IgD-negative memory B cell (primary cell): Measurements from ENCODE around the gene RAB11FIP4. TPM values are rescaled to one million over a fixed set of nuclear protein-coding genes. Genes with fewer than 3 reads are reported as not detected.

ENCODE experiments used
- H3K27ac Mint-ChIP-seq, 3 donors: one replicate each; pipeline ENCODE4 v1.8.0; 2020 to 2022; ENCODE audit warnings: mild to moderate bottlenecking in 3 of 3, mixed read lengths in 3 of 3, moderate library complexity in 1 of 3
- H3K27me3 Mint-ChIP-seq: one replicate; pipeline ENCODE4 v1.8.0; 2021; ENCODE audit warnings: mixed read lengths
- H3K36me3 Mint-ChIP-seq: one replicate; pipeline ENCODE4 v1.8.0; 2020; ENCODE audit warnings: mild to moderate bottlenecking, mixed read lengths
- H3K4me1 Mint-ChIP-seq, 3 donors: one replicate each; pipeline ENCODE4 v1.8.0; 2020 to 2022; ENCODE audit warnings: mixed read lengths in 3 of 3, mild to moderate bottlenecking in 1 of 3
- H3K4me3 Mint-ChIP-seq, 4 donors: one replicate each; pipeline ENCODE4 v1.8.0; 2020 to 2022; ENCODE audit warnings: mild to moderate bottlenecking in 4 of 4, mixed read lengths in 4 of 4, moderate library complexity in 3 of 4
- H3K9me3 Mint-ChIP-seq, 3 donors: one replicate each; pipeline ENCODE4 v1.8.0; 2020 to 2021; ENCODE audit warnings: mixed read lengths in 3 of 3, mild to moderate bottlenecking in 1 of 3
- polyA plus RNA-seq: library from polyadenylated mRNA; unstranded; fragments of 300-500 nt; fragmentation: Illumina TruSeq; gene quantifications from one replicate; pipeline ENCODE4 v1.2.3, GENCODE V29; 2021

RAB11FIP4 gene
- polyA plus RNA-seq, 1 donor from 2014 or later, result 21.0 TPM

DNA sequence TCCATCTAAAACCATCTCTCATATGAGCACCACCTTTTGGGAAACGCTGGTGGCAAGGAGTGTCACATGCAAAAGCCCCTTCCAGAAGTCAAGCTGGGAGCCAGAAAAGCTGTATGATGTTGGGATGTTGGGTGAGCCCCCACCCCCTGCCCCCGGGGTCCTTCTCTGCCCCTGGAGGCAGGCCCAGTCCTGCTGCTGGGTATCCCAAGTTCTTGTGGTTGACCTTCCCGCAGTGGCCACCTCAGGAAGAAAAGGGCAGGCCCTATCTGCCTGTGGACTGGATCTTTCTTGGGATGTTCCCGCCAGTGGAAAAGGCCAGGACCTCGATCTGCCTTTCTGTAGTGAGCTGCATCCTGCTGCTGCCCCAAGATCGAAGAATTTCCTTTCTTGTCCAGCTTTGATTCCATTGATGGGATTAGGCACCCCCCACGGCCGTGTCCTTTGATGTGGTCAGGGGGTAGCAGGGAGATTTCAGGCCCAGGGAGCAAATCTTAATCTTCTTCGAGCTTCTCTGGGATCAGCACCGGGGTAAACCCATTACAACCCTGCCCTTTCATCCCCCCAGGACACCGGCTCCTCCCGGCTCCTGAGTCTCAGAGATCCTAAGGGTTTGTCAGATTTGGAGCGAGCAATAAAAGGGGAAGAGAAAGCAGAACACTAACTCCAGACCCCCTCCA, 165.6 kb downstream of the RAB11FIP4 start:
- H3K4me3 Mint-ChIP-seq, result peak overlapping the region in 1 of 4 donors; percentile 71
- no peak overlapping the region for H3K27ac Mint-ChIP-seq
- no peaks in the 10 kb centered on the region for H3K36me3 Mint-ChIP-seq
- no peaks in the 10 kb centered on the region for H3K9me3 Mint-ChIP-seq
- H3K4me1 Mint-ChIP-seq, result peaks cover 18 to 30% (median 28%) of the 10 kb centered on the region in 3 donors
- H3K27me3 Mint-ChIP-seq, result peaks cover 4% of the 10 kb centered on the region

DNA sequence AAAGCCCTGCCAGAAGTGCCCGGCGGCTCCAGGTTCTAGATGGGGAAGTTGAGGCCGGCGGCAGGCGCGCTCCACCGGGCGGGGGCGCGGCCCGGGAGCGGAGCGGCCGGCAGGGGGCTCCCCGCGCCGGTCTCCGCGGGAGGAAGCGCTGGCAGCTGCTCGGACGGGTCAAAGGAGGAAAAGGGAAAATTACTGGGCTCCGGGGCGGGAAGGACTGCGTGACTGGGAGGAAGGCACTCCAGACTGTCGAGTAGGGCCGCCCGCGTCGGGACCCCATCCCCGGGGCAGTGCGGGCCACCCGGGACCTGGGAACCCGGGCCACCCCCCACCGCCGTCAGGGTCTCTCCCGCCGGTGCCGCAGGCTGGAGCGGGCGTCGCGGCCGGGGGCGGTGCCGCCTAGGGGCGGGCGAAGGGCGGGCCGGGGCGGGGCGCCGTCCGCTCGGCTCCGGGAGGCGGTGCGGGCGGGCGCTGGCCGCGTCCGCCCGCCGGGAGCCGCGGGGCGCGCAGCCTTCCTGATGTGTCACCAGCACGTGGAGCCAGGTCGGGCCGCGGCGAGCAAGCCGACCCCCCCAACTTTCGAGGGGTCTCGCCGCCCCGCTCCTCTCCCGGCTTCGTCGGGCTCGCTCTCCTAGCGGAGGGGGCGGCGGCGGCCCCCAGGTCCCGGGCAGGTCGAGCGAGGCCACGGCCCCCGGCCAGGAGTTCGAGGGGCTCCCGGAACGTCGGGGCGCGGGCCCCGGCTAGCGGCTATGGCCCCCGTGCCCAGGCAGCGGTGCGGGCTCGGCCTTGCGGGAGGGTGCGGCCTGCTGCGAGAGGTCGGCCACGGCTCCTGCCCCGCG, 167.5 kb downstream of the RAB11FIP4 start:
- H3K27ac Mint-ChIP-seq, result peak overlapping the region in 1 of 3 donors; percentile 18
- H3K4me3 Mint-ChIP-seq, result peak overlapping the region; percentile 58 to 78 (median 75)
- peaks cover 18 to 28% (median 26%) of the 10 kb centered on the region in 3 donors for H3K4me1 Mint-ChIP-seq
- no peaks in the 10 kb centered on the region for H3K36me3 Mint-ChIP-seq
- peaks cover 4% of the 10 kb centered on the region for H3K27me3 Mint-ChIP-seq
- no peaks in the 10 kb centered on the region for H3K9me3 Mint-ChIP-seq

DNA sequence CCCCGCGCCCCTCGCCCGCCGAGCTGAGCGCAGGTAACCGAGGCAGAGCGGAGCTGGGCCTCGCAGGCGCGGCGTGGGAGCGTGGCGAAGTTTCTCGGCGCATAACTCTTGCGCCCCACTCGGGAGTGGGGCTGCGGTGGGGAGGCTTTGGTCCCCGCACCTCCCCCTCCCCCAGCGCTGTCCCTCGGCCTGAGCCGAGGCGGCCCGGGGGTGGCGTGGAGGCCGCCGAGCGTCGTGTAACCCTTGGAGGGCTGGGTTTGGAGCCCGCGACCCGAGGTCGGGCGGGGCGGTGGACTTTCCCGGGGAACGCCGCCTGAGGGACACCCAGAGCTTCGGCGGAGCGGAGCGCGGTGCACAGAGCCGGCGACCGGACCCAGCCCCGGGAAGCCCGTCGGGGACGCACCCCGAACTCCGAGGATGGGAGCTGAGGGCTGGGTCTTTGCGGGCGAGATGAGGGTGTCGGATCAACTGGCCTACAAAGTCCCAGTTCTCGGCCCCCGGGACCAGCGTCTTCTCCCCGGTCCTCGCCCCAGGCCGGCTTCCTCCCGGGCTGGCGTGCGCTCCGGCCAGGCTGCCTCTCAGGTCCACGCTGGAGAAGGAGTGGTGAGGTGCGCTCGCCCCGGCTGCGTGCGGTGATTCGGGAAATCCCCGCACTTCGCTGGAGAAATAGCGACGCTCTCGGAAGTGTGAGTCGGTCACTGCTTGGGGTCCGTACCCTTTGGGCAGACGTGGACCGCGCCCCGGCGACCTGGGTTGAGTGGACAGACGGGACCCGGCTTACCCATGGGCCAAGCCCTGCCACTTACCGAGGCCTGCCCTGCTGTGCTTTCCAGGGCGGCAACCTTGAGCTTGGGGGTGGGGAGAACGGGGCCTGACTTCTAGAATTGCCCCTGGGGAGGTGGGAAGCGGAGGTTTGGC, 168.4 kb downstream of the RAB11FIP4 start:
- Mint-ChIP-seq H3K27ac (no peak overlapping the region), H3K4me1 (peaks cover 18 to 22% (median 20%) of the 10 kb centered on the region in 3 donors), H3K36me3 (no peaks in the 10 kb centered on the region), H3K27me3 (peaks cover 5% of the 10 kb centered on the region), H3K9me3 (no peaks in the 10 kb centered on the region), H3K4me3 (peak overlapping the region; percentile 63 to 85 (median 75))

DNA sequence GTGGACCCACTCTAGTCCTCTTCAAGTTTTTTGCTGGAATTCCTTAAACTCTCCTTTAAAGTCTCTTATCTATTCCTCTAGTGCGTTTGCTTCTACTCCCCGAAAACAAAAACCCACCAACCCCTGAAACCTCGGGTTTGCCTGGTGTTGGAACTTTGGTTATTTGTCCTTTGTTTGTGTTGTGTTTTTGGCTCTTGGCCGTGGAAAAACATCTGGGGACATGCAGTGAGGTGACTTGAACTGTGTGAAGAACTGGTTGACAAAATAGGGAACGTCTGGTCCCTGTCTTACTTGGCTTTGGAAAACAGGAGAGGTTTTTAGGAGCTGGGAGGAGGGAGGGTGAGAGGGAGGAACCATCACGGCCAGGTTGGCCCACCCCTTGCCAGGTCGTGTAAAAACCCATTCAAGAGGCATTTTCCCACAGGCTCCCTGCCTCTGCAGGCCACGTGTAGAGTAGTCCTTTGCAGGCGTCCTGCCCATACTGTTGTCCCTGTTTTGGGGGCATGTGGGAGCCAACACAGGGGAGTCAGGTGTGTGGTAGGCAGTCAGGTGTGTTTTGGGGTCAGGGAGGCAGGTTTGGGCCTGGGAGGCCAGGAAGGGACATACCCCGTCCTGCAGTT, 169.3 kb downstream of the RAB11FIP4 start:
- Mint-ChIP-seq H3K36me3 (no peaks in the 10 kb centered on the region), H3K4me3 (peak overlapping the region; percentile 63 to 87 (median 75)), H3K9me3 (no peaks in the 10 kb centered on the region), H3K4me1 (peaks cover 14 to 16% (median 15%) of the 10 kb centered on the region in 3 donors), H3K27me3 (peaks cover 4% of the 10 kb centered on the region), H3K27ac (peak overlapping the region in 1 of 3 donors; percentile 25)

DNA sequence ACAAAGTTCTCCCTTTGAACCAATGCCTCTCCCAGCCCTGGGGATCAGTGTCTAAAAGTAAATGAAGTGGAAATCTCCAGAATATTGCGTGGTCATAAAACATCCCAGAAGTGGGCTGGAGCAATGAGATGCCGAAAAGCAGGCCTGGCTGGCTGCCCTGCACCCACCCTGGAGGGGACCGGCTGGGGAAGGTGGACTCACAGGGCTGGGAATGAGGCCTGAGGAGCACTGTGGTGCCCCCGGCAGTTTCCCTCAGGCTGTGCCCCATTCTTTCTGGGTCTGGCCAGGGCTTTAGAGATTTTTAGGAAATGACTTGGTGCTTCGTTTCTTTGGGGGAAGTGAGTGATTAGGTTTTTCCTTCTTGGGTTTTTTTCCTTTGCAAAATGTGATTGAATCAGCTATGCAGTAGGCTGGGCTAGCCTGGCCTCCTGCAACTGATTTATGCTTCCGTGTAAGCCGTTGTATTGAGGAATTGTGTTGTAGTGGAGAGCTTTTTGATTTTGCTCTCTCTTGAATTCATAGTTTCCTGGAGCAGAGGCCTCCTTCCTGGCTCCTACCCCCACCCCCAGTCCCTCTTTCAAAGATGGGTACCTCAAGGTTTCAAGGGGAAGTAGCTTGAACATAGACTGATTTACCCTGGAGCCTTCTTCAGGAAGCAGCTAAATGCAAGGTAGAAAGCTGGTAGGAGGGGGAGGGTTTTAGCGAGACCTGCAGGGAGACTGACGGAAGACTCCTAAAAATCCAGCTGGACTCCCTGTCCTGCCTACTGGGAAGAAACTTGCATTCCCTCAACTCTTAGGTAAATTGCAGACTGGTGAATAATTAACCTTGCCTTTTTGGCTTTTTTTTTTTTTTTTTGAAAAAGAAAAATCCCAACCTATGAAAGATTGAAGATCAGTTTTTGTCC, 170.2 kb downstream of the RAB11FIP4 start:
- peak overlapping the region in 3 of 4 donors; percentile 11 to 87 (median 85) for H3K4me3 Mint-ChIP-seq
- no peaks in the 10 kb centered on the region for H3K36me3 Mint-ChIP-seq
- peak overlapping the region in 1 of 3 donors; percentile 38 for H3K27ac Mint-ChIP-seq
- H3K9me3 Mint-ChIP-seq, result no peaks in the 10 kb centered on the region
- peaks cover 13 to 16% (median 14%) of the 10 kb centered on the region in 3 donors for H3K4me1 Mint-ChIP-seq
- H3K27me3 Mint-ChIP-seq, result peaks cover 4% of the 10 kb centered on the region

DNA sequence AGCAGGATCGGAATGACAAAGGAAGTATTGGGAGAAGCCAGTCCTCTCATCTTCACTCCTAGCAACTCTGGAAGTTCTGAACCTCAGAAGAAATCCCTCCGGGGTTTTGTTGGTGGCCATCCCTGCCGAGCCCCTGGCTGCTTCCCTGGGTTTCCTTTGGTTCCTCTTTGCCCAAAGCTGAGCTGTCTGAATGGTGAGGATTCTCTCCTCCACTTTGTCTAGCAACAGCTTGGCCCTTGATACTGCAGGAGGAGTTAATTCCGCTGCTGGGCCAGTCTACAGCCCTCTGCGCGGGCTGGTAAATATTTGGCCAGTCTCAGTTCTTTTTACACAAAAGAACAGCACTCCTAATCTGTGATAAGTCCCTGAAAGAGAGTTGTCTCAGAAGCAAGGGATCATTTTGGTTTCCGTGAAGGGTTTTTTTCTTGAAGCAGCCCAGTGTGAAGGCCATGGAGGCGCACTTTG, 170.9 kb downstream of the RAB11FIP4 start:
- H3K9me3 Mint-ChIP-seq, result no peaks in the 10 kb centered on the region
- H3K36me3 Mint-ChIP-seq, result no peaks in the 10 kb centered on the region
- H3K4me3 Mint-ChIP-seq, result peak overlapping the region in 1 of 4 donors; percentile 38
- no peak overlapping the region for H3K27ac Mint-ChIP-seq
- H3K4me1 Mint-ChIP-seq, result peaks cover 13 to 20% (median 15%) of the 10 kb centered on the region in 3 donors
- peaks cover 4% of the 10 kb centered on the region for H3K27me3 Mint-ChIP-seq

DNA sequence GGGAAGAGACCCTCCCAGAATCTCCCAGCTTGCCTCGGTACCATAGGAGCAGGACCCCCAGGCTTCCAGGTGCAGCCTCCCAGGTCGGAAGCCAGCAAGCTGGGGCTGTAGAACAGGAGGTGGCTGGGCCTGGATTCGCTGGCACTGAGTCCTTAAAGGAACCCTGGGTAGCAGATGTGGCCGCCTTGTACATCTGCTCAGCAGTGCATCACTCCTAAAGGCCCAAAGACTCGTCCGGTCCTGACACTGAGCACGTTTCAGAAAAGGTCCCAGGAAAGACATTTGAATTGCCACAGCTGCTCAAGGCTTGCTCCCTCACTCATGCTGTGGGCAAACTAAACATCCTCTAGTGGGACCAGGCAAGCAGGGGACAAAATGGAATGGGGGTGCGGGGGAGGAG, 172.8 kb downstream of the RAB11FIP4 start:
- no peaks in the 10 kb centered on the region for H3K36me3 Mint-ChIP-seq
- H3K4me1 Mint-ChIP-seq, result peaks cover 17 to 21% (median 19%) of the 10 kb centered on the region in 3 donors
- peaks cover 4% of the 10 kb centered on the region for H3K27me3 Mint-ChIP-seq
- no peak overlapping the region for H3K4me3 Mint-ChIP-seq
- H3K27ac Mint-ChIP-seq, result no peak overlapping the region
- H3K9me3 Mint-ChIP-seq, result no peaks in the 10 kb centered on the region

DNA sequence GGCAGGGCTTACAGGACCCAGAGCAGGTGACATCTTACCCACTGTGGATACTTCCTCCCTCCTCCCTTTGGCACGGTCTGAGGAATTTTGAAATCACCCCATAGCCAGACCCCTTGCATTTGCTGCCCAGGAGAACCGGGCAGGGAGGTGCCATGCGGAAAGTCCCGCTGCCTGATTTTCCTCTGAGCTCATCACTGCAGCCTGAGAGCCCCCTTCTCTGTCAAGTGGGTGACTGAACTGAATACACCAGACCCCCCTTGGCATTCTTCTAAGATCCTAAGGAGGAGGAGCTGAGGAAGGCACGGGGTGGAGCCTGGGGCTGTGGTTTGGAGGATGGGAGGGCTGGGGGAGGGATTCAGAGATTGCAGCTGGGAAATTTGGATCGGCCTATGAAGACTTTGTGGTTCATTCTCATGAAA, 173.4 kb downstream of the RAB11FIP4 start:
- Mint-ChIP-seq H3K9me3 (no peaks in the 10 kb centered on the region), H3K4me3 (no peak overlapping the region), H3K36me3 (no peaks in the 10 kb centered on the region), H3K27me3 (peaks cover 4% of the 10 kb centered on the region), H3K4me1 (peaks cover 17 to 21% (median 19%) of the 10 kb centered on the region in 3 donors), H3K27ac (no peak overlapping the region)

DNA sequence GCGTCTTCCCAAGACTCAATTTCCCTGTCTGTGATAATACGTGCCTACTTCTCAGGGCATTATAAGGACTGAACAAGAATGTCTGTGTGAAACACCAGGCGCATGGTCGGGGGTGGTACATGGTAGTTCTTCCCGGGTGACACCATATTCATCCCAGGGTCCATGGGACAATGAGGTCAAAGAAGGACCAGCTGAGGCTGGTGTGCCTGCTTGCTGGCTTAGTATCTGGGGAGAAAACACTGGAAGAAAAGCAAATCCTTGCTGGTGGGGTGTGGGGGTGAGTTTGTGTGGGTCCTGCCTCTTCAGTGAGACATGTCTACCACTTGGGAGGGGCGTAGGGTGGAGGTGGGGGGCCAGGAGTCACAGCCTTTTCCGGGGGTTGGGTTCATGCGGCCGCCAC, 174.2 kb downstream of the RAB11FIP4 start:
- Mint-ChIP-seq H3K36me3 (no peaks in the 10 kb centered on the region), H3K9me3 (no peaks in the 10 kb centered on the region), H3K27me3 (peaks cover 2% of the 10 kb centered on the region), H3K27ac (peak overlapping the region in 1 of 3 donors; percentile 74), H3K4me3 (no peak overlapping the region), H3K4me1 (peaks cover 13 to 18% (median 14%) of the 10 kb centered on the region in 3 donors)

DNA sequence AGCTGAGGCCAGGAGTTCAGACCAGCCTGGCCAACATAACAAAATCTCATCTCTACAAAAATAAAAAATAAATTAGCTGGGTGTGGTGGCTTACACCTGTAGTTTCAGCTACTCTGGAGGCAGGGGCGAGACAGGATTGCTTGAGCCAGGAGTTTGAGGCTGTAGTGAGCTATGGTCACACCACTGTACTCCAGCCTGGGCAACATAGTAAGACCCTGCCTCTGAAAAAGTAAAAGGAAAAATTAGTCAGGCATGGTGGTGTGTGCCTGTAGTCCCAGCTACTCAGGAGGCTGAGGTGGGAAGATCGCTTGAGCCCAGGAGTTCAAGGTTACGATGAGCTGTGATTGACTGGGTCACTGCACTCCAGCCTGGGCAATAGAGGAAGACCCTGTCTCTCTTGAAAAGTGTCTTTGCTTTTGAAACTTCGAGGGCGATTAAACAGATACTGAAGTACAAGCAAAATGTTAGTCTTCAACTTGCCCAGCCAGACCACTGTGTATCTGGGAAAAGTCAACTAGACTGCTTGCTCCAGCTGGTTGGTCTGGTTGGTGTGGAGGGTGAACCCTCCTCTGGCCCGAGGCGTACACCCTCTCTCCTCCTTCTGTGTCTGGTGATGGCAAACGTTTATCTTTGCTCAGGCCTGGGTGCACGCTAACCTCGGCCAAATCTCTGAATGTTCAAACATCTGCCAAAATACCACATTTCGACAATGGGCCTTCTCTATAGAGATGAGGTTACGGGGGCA, 174.9 kb downstream of the RAB11FIP4 start:
- no peak overlapping the region for H3K27ac Mint-ChIP-seq
- no peaks in the 10 kb centered on the region for H3K9me3 Mint-ChIP-seq
- peaks cover 10 to 15% (median 12%) of the 10 kb centered on the region in 3 donors for H3K4me1 Mint-ChIP-seq
- no peaks in the 10 kb centered on the region for H3K36me3 Mint-ChIP-seq
- H3K4me3 Mint-ChIP-seq, result no peak overlapping the region
- H3K27me3 Mint-ChIP-seq, result peaks cover 1% of the 10 kb centered on the region

DNA sequence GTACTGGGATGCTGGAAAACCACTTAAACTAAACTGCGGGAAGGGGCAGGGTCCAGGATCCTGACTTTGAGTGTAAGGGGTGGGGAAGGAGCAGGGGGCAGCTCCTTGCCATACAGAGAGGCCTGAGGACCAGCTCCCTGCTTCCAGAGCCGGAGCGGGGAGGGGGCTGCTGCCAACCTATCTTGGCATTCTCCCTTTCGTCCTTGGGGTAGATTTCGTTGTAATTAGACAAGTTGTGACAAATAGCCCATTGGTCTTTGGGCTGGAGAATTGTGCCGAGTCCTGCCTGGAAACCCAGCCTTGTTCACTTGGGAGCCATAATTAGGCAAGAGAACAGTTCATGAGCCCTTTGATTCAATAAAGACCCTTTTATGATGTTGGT, 175.5 kb downstream of the RAB11FIP4 start:
- Mint-ChIP-seq H3K9me3 (no peaks in the 10 kb centered on the region), H3K4me1 (peaks cover 6 to 10% (median 7%) of the 10 kb centered on the region in 3 donors), H3K36me3 (no peaks in the 10 kb centered on the region), H3K27me3 (peaks cover 1% of the 10 kb centered on the region), H3K27ac (no peak overlapping the region), H3K4me3 (no peak overlapping the region)

DNA sequence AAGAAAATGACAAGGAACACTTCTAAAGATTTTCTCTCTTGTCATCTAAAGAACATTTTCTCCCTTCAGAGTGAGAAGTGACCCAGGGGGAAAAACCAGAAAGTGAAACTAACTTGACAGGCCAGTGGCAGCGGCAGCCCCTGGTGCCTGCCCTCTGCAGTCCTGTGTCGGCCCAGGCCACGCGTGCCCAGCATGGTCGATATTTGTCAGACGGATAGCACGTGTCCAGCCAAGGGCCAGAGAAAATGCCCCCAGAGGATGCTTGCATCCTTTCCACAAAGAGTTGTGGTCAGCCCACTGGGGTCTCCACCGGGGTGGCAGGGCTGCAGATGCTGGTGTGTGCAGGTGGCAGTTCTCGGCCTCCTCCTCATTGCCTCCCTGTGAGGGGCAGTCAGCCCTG, 176.6 kb downstream of the RAB11FIP4 start:
- Mint-ChIP-seq H3K9me3 (no peaks in the 10 kb centered on the region), H3K27ac (peak overlapping the region in 1 of 3 donors; percentile 5), H3K36me3 (no peaks in the 10 kb centered on the region), H3K4me1 (peaks cover 5 to 9% (median 6%) of the 10 kb centered on the region in 3 donors), H3K4me3 (peak overlapping the region in 2 of 4 donors; percentile 28 to 74), H3K27me3 (peaks cover 1% of the 10 kb centered on the region)

DNA sequence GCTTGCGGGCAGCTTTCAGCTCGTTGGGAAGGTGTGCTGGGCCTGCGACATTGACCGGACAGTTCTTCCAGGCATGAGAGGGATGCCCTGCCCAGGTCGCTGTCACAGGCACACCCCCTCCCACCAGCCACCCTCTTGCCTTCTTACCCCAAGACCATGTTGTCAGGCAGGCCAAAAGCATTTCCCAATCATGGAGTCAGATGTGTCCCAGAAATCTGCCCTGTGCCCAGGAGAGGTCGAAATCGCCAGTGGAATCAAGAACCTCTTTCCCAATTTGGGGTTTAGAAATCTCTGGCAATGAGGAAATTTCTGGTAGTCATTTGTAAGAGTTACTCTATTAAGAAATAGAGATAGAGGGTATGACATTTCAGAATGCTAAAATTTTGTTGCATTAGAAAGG, 177.1 kb downstream of the RAB11FIP4 start:
- H3K36me3 Mint-ChIP-seq, result no peaks in the 10 kb centered on the region
- H3K9me3 Mint-ChIP-seq, result no peaks in the 10 kb centered on the region
- no peak overlapping the region for H3K4me3 Mint-ChIP-seq
- no peak overlapping the region for H3K27ac Mint-ChIP-seq
- peaks cover 5 to 9% (median 6%) of the 10 kb centered on the region in 3 donors for H3K4me1 Mint-ChIP-seq
- peaks cover 1% of the 10 kb centered on the region for H3K27me3 Mint-ChIP-seq
